ENCODE measurements around the gene SUSD4.

DNA sequence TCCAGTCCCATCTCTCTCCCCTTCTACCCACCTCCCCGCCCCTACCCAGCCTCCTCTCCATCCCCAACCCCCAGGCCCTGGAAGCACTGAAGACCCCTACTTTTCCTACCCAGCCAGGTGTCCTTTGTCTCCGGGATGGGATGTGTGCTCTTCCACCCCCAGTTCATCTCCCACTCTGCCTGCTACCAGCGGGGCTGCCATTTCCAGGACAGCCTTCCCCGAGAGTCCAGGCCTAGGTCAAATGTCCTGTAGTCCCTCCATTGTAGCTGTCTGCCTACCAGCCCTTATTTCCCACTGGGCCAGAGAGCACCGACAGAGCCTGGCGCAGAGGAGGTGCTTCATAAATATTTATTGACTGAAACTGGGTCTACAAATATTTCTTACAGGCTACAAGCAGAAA, 148.9 kb downstream of the SUSD4 start:
- no peak for TF ChIP-seq CTCF (IDR thresholded peaks at IDR 0.05)
- no peak for TF ChIP-seq EZH2phosphoT487 (IDR thresholded peaks at IDR 0.05)
- TF ChIP-seq EZH2 (IDR thresholded peaks at IDR 0.05) = no peak
